ENCODE measurements around the gene PAQR7. TPM values are rescaled to one million over a fixed set of nuclear protein-coding genes. Genes with fewer than 3 reads are reported as not detected.
A peak's percentile ranks its signal among the peaks of the same experiment; 100 is the strongest.

Gene PAQR7
- under 1 TPM; 0.52 to 0.87 TPM for total RNA-seq

- no peaks in the 10 kb centered on the region for H3K9me3 Mint-ChIP-seq
These were observed at the start of gene PAQR7 for GRCh38 chr1:25875154-25875855. Gene PAQR7, minus strand, starts transcription at chr1:25875708. Its CDS starts 11,869 bp downstream, at chr1:25863839.

GRCh38 chr1:25924454-25924853, 48.9 kb upstream of the PAQR7 start:
- no peaks in the 10 kb centered on the region for H3K9me3 Mint-ChIP-seq
- ChIA-PET CTCF (no interaction called here), POLR2A (no interaction called here)
- H3K27me3 Mint-ChIP-seq, result peaks cover 38% of the 10 kb centered on the region
- no peak overlapping the region for H3K27ac Mint-ChIP-seq
- H3K4me1 Mint-ChIP-seq, result peaks cover 25% of the 10 kb centered on the region
- no peak overlapping the region for H3K4me3 Mint-ChIP-seq
- DNase-seq, result no peak
- H3K36me3 Mint-ChIP-seq (ENCODE audit: low read depth), result peaks cover 4% of the 10 kb centered on the region

More at GRCh38 chr1:25875154-25875855, at the start of gene PAQR7:
- ChIA-PET POLR2A (no interaction called here), CTCF (interaction anchor here (0.8 to 2.0 kb wide), 5 partner anchors 9 to 115 kb away, joined by 3 to 5 read pairs (median 3); no protein-coding TSS in a partner anchor)
- Mint-ChIP-seq H3K4me3 (peak within 1 kb of the TSS; percentile 75), H3K36me3 (ENCODE audit: low read depth) (no peaks in the 10 kb centered on the region), H3K4me1 (peaks cover 8% of the 10 kb centered on the region), H3K27me3 (peaks cover 20% of the 10 kb centered on the region), H3K27ac (peak within 1 kb of the TSS; percentile 36)
- peak; percentile 54 for DNase-seq

GRCh38 chr1:25922971-25923552, 47.6 kb upstream of the PAQR7 start:
- Mint-ChIP-seq H3K27ac (no peak overlapping the region), H3K4me3 (peak overlapping the region; percentile 32), H3K4me1 (peaks cover 32% of the 10 kb centered on the region), H3K27me3 (peaks cover 38% of the 10 kb centered on the region), H3K9me3 (no peaks in the 10 kb centered on the region), H3K36me3 (ENCODE audit: low read depth) (peaks cover 4% of the 10 kb centered on the region)
- CTCF ChIA-PET, result interaction anchor here (1.7 kb wide), 1 partner anchor 75 kb away, joined by 5 read pairs; the partner anchor contains the start of gene PAFAH2
- POLR2A ChIA-PET, result interaction anchor here (1.3 kb wide), 1 partner anchor 18 kb away, joined by 7 read pairs; no protein-coding TSS in a partner anchor
- DNase-seq, result no peak

- Mint-ChIP-seq H3K27ac (peak overlapping the region; percentile 62), H3K4me1 (peaks cover 38% of the 10 kb centered on the region), H3K4me3 (peak overlapping the region; percentile 70), H3K27me3 (peaks cover 38% of the 10 kb centered on the region), H3K9me3 (no peaks in the 10 kb centered on the region), H3K36me3 (ENCODE audit: low read depth) (peaks cover 4% of the 10 kb centered on the region)
- DNase-seq, result peak; percentile 59
- POLR2A ChIA-PET, result interaction anchor here (1.3 kb wide), 1 partner anchor 18 kb away, joined by 7 read pairs; no protein-coding TSS in a partner anchor
- CTCF ChIA-PET, result interaction anchor here (1.0 to 1.7 kb wide), 5 partner anchors 8 to 103 kb away, joined by 3 to 5 read pairs (median 3); partner anchors contain the start of genes MTFR1L and PAFAH2
These were observed 46.8 kb upstream of the PAQR7 start for GRCh38 chr1:25922056-25922970.

- peaks cover 11% of the 10 kb centered on the region for H3K27me3 Mint-ChIP-seq
- CTCF ChIA-PET, result interaction anchor here (0.7 to 1.2 kb wide), 3 partner anchors 10 to 81 kb away, joined by 3 to 4 read pairs (median 3); no protein-coding TSS in a partner anchor
- peaks cover 35% of the 10 kb centered on the region for H3K4me1 Mint-ChIP-seq
- no peaks in the 10 kb centered on the region for H3K9me3 Mint-ChIP-seq
- POLR2A ChIA-PET, result no interaction called here
- peaks cover 4% of the 10 kb centered on the region for H3K36me3 Mint-ChIP-seq (ENCODE audit: low read depth)
- DNase-seq, result no peak
- H3K4me3 Mint-ChIP-seq, result no peak overlapping the region
- H3K27ac Mint-ChIP-seq, result no peak overlapping the region
These were observed 43.1 kb upstream of the PAQR7 start for GRCh38 chr1:25918615-25919014.

GRCh38 chr1:25917996-25918395, 42.5 kb upstream of the PAQR7 start:
- peak; percentile 31 for DNase-seq
- no peaks in the 10 kb centered on the region for H3K9me3 Mint-ChIP-seq
- H3K27me3 Mint-ChIP-seq, result peaks cover 7% of the 10 kb centered on the region
- ChIA-PET POLR2A (no interaction called here), CTCF (interaction anchor here (1.2 to 1.3 kb wide), 3 partner anchors 10 to 23 kb away, joined by 3 to 4 read pairs (median 3); no protein-coding TSS in a partner anchor)
- peaks cover 4% of the 10 kb centered on the region for H3K36me3 Mint-ChIP-seq (ENCODE audit: low read depth)
- H3K27ac Mint-ChIP-seq, result peak overlapping the region; percentile 65
- no peak overlapping the region for H3K4me3 Mint-ChIP-seq
- H3K4me1 Mint-ChIP-seq, result peaks cover 31% of the 10 kb centered on the region

- Mint-ChIP-seq H3K27me3 (no peaks in the 10 kb centered on the region), H3K27ac (no peak overlapping the region), H3K4me1 (peaks cover 22% of the 10 kb centered on the region), H3K36me3 (ENCODE audit: low read depth) (no peaks in the 10 kb centered on the region), H3K4me3 (no peak overlapping the region), H3K9me3 (no peaks in the 10 kb centered on the region)
- ChIA-PET CTCF (interaction anchor here (1.4 kb wide), 1 partner anchor 9 kb away, joined by 3 read pairs; no protein-coding TSS in a partner anchor), POLR2A (no interaction called here)
- DNase-seq, result no peak
These were observed 41.0 kb upstream of the PAQR7 start for GRCh38 chr1:25916460-25916859.

- Mint-ChIP-seq H3K27ac (no peak overlapping the region), H3K9me3 (no peaks in the 10 kb centered on the region), H3K36me3 (ENCODE audit: low read depth) (no peaks in the 10 kb centered on the region), H3K4me3 (no peak overlapping the region), H3K27me3 (peaks cover 2% of the 10 kb centered on the region), H3K4me1 (peaks cover 13% of the 10 kb centered on the region)
- DNase-seq, result no peak
- CTCF ChIA-PET, result interaction anchor here (0.7 to 1.2 kb wide), 5 partner anchors 9 to 83 kb away, joined by 3 to 4 read pairs (median 3); partner anchors contain the start of gene PAFAH2
- POLR2A ChIA-PET, result no interaction called here
These were observed 38.8 kb upstream of the PAQR7 start for GRCh38 chr1:25914074-25914995.

- H3K4me1 Mint-ChIP-seq, result peaks cover 8% of the 10 kb centered on the region
- ChIA-PET CTCF (interaction anchor here (0.9 kb wide), 1 partner anchor 18 kb away, joined by 3 read pairs; no protein-coding TSS in a partner anchor), POLR2A (no interaction called here)
- H3K27me3 Mint-ChIP-seq, result peaks cover 6% of the 10 kb centered on the region
- no peaks in the 10 kb centered on the region for H3K9me3 Mint-ChIP-seq
- H3K27ac Mint-ChIP-seq, result no peak overlapping the region
- no peak for DNase-seq
- H3K4me3 Mint-ChIP-seq, result no peak overlapping the region
- H3K36me3 Mint-ChIP-seq (ENCODE audit: low read depth), result no peaks in the 10 kb centered on the region
These were observed 37.7 kb upstream of the PAQR7 start for GRCh38 chr1:25913206-25913605.

- POLR2A ChIA-PET, result no interaction called here
- no peak overlapping the region for H3K4me3 Mint-ChIP-seq
These were observed 36.7 kb upstream of the PAQR7 start for GRCh38 chr1:25912076-25912831.

GRCh38 chr1:25911162-25911561, 35.7 kb upstream of the PAQR7 start:
- peaks cover 19% of the 10 kb centered on the region for H3K27me3 Mint-ChIP-seq
- no peak for DNase-seq
- no peaks in the 10 kb centered on the region for H3K9me3 Mint-ChIP-seq
- H3K36me3 Mint-ChIP-seq (ENCODE audit: low read depth), result no peaks in the 10 kb centered on the region
- H3K27ac Mint-ChIP-seq, result no peak overlapping the region
- H3K4me3 Mint-ChIP-seq, result no peak overlapping the region
- ChIA-PET CTCF (interaction anchor here (0.7 to 2.1 kb wide), 2 partner anchors 8 to 15 kb away, joined by 4 to 9 read pairs; no protein-coding TSS in a partner anchor), POLR2A (no interaction called here)
- peaks cover 8% of the 10 kb centered on the region for H3K4me1 Mint-ChIP-seq

More at GRCh38 chr1:25912076-25912831, 36.7 kb upstream of the PAQR7 start:
- Mint-ChIP-seq H3K27ac (no peak overlapping the region), H3K27me3 (peaks cover 15% of the 10 kb centered on the region), H3K9me3 (no peaks in the 10 kb centered on the region), H3K4me1 (peaks cover 2% of the 10 kb centered on the region), H3K36me3 (ENCODE audit: low read depth) (no peaks in the 10 kb centered on the region)
- CTCF ChIA-PET, result interaction anchor here (1.1 to 2.1 kb wide), 2 partner anchors 10 to 16 kb away, joined by 3 to 9 read pairs; no protein-coding TSS in a partner anchor
- no peak for DNase-seq

Data from activated CD4-positive, alpha-beta T cell treated with anti-CD3 and anti-CD28 coated beads, Interleukin-2, amount 10 ng/mL, durations not matched to agents 7 days and 5 days (primary cell).